Panc1 (cell line): ENCODE results near the gene TRIM14.

Experiments used
- CTCF ChIP-seq: fragments of 450-650 bp; IDR thresholded peaks from 2 replicates; pipeline ENCODE4 v1.5.1; 2017; ENCODE audit warnings: mild to moderate bottlenecking
- POLR2AphosphoS5 ChIP-seq: IDR thresholded peaks from 2 replicates; pipeline ENCODE4 v1.6.1; 2012; ENCODE audit warnings: mild to moderate bottlenecking, low read depth, low read length, moderate library complexity
- REST ChIP-seq, 2 experiments: IDR thresholded peaks; 2 replicates each; pipeline ENCODE4 v1.6.1; 2011 to 2012; ENCODE audit warnings: low read depth in 2 of 2, control low read depth in 1 of 2, low read length in 1 of 2, mild to moderate bottlenecking in 1 of 2, moderate library complexity in 1 of 2; ENCODE audit not compliant: insufficient read depth in 1 of 2
- TCF7L2 ChIP-seq: IDR thresholded peaks from 2 replicates; pipeline ENCODE4 v1.6.1; 2011; ENCODE audit warnings: mild to moderate bottlenecking, low read depth, low read length, inconsistent platforms

GRCh38 chr9:98142182-98142907 lies 23.3 kb upstream of the TRIM14 start:
- TF ChIP-seq CTCF, result no peak
- TF ChIP-seq REST (IDR thresholded peaks at IDR 0.05; ENCODE audit: insufficient read depth in 1 of 2, low read depth in 2 of 2, low read length in 1 of 2), result no peak
- no peak for TF ChIP-seq POLR2AphosphoS5
- TF ChIP-seq TCF7L2, result no peak
